ENCODE results near the gene ADCY7. TPM values are rescaled to one million over a fixed set of nuclear protein-coding genes. Genes with fewer than 3 reads are reported as not detected.

The ADCY7 gene
- total and polyA plus RNA-seq, 9 of the 15 experiments (the other 6 are each of a cell fraction or from before 2014, with no cell fraction given) = 2.3 to 108 (median 28.6) TPM

DNA sequence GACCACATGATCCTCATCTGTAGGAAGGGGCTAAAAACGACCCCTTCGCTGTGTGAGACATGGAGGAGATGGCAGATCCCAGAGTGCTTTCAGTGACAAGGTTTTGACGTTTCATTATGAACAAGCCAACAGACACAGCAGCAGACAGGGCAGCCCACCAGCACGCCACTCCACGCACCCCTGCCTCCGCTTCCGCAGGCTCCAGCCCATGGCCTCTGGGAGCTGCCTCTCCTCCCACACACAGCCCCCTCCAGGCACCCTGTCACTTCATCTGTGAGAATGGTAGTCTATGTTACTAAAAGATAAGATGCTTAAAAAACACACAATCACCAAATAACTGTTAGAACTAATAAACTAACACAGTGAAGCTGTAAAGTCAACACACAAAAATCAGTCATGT is 12.3 kb upstream of the ADCY7 start (continued):
- no peak for TF ChIP-seq SRSF7 (optimal IDR thresholded peaks at IDR 0.05; ENCODE audit: low read depth, low read length)
- 0 out of 2 replicates have a peak, but pooled peaks have one; percentile 32 for TF ChIP-seq HDAC2 (IDR thresholded peaks at IDR 0.05)
- TF ChIP-seq, protein P1, sequence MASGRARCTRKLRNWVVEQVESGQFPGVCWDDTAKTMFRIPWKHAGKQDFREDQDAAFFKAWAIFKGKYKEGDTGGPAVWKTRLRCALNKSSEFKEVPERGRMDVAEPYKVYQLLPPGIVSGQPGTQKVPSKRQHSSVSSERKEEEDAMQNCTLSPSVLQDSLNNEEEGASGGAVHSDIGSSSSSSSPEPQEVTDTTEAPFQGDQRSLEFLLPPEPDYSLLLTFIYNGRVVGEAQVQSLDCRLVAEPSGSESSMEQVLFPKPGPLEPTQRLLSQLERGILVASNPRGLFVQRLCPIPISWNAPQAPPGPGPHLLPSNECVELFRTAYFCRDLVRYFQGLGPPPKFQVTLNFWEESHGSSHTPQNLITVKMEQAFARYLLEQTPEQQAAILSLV (tag; IDR thresholded peaks at IDR 0.05) = 0 out of 2 replicates have a peak, but pooled peaks have one; percentile 19

DNA sequence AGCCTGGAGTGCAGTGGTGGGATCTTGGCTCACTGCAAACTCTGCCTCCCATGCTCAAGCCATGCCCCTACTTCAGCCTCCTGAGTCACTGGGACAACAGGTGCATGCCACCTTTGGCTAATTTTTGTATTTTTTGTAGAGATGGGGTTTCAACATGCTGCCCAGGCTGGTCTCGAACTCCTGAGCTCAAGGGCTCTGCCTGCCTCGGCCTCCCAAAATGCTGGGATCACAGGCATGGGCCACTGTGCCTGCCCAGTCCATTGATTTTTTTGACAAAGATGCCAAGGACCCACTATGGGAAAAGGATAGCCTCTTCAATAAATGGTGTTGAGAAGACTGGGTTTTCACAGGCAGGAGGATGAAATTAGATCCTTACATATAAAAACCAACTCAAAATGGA is 10.8 kb upstream of the ADCY7 start:
- no peak for FAIRE-seq
- Histone ChIP-seq H3K36me3 (ENCODE audit: control insufficient read depth, insufficient read depth, low read length) (no peaks in the 10 kb centered on the region), H3K9me1 (ENCODE audit: control insufficient read depth, insufficient read depth, low read length) (no peaks in the 10 kb centered on the region), H3K9me3 (replicated peaks; ENCODE audit: control insufficient read depth, insufficient read depth, low read depth, low read length) (no peaks in the 10 kb centered on the region), H3K27me3 (ENCODE audit: control insufficient read depth in 2 of 2, insufficient read depth in 2 of 2, low read length in 2 of 2) (no peaks in the 10 kb centered on the region), H2AFZ (ENCODE audit: low read depth, low read length) (no peak overlapping the region), H4K20me1 (replicated peaks; ENCODE audit: control insufficient read depth, insufficient read depth, low read length) (no peaks in the 10 kb centered on the region), H3K9ac (ENCODE audit: insufficient read depth in 1 of 2, low read depth in 2 of 2, low read length in 2 of 2) (no peak overlapping the region), H3K4me2 (ENCODE audit: insufficient read depth, low read length) (no peak overlapping the region), H3K27ac (ENCODE audit: extremely low read depth, low read depth, low read length) (no peak overlapping the region), H3K79me2 (ENCODE audit: control insufficient read depth, insufficient read depth, low read length) (peaks cover 39% of the 10 kb centered on the region), H3K4me1 (replicated peaks in 1 of 2; ENCODE audit: control insufficient read depth in 2 of 2, insufficient read depth in 2 of 2, low read length in 2 of 2) (peaks cover 45 to 47% of the 10 kb centered on the region in 2 experiments), H3K4me3 (no peak overlapping the region)
- 90% methylated on average over 1 of the region's 2 CpGs for WGBS (ENCODE audit: insufficient coverage, low coverage, missing lambda C conversion rate)
- CTCF ChIA-PET (ENCODE audit: low intra/inter-chr PET ratio) = no interaction called here
- POLR2A ChIA-PET = interaction anchor here (1.2 to 2.8 kb wide), 4 partner anchors 8 to 45 kb away, joined by 4 to 22 read pairs (median 4); no protein-coding TSS in a partner anchor
- no peak for DNase-seq (ENCODE audit: extremely low read depth in 1 of 4, low spot score in 3 of 4)
- BruUV-seq (replicated peaks) = no TSS peak
- in situ Hi-C loops (cut with MboI) = loop anchor here (25.0 kb wide), 1 partner anchor 1643 kb away; the partner anchor contains the start of gene N4BP1
- no peak for ATAC-seq
- TF ChIP-seq NELFE (IDR thresholded peaks at IDR 0.05; ENCODE audit: insufficient read depth, insufficient read length) = no peak
- TF ChIP-seq MAZ (CRISPR knock-in tag; conservative IDR thresholded peaks at IDR 0.05 in 1 of 2, IDR thresholded peaks at IDR 0.05 in 1 of 2) = no peak
- no peak for TF ChIP-seq NCOA4 (IDR thresholded peaks at IDR 0.05; ENCODE audit: partially characterized antibody)
- TF ChIP-seq ZNF583 (CRISPR knock-in tag; IDR thresholded peaks at IDR 0.05) = peak; percentile 39; the same call in 1 of the 2 replicates
- TF ChIP-seq ZNF644 (tag; IDR thresholded peaks at IDR 0.05; ENCODE audit: low read depth) = no peak
- no peak for TF ChIP-seq MAFF (IDR thresholded peaks at IDR 0.05; ENCODE audit: low read length)
- intact Hi-C loops (cut with micrococcal nuclease) = no loop called here
